HUDEP-2 (cell line): ENCODE measurements around the gene RNF144A.
"Not testable (repeated sequence)": the region's sequence is repeated elsewhere in the genome, so short reads cannot be mapped to it uniquely, and the experiment has no call there.

Experiments
- DNase-seq, 76 experiments: peaks; one replicate each; lab custom pipeline; 2025; ENCODE audit not compliant: unreplicated experiment in 76 of 76; lab: John Stamatoyannopoulos, UW

Gene RNF144A

GRCh38 chr2:6995391-6996097 lies 78.3 kb downstream of the RNF144A start:
- no peak for DNase-seq

- DNase-seq, result no peak
Measured at GRCh38 chr2:6999211-6999877, 82.1 kb downstream of the RNF144A start.

- DNase-seq, result not testable (repeated sequence)
Measured at GRCh38 chr2:7001395-7001794, 84.2 kb downstream of the RNF144A start.

- no peak for DNase-seq
Measured at GRCh38 chr2:7003895-7004294, 86.7 kb downstream of the RNF144A start.

- DNase-seq, result no peak
Measured at GRCh38 chr2:7004636-7005035, 87.4 kb downstream of the RNF144A start.

- no peak for DNase-seq
Measured at GRCh38 chr2:7007488-7007845, 90.3 kb downstream of the RNF144A start.

GRCh38 chr2:7007846-7008741 lies 90.9 kb downstream of the RNF144A start:
- DNase-seq, result peak in 72 of 76 experiments; percentile 10 to 90 (median 78)

GRCh38 chr2:7009207-7009911 lies 92.1 kb downstream of the RNF144A start:
- no peak for DNase-seq

GRCh38 chr2:7010391-7011054 lies 93.3 kb downstream of the RNF144A start:
- no peak for DNase-seq

- DNase-seq, result no peak
Measured at GRCh38 chr2:7011356-7012083, 94.3 kb downstream of the RNF144A start.

- DNase-seq, result no peak
Measured at GRCh38 chr2:7012141-7012764, 95.0 kb downstream of the RNF144A start.

GRCh38 chr2:7013471-7014160 lies 96.4 kb downstream of the RNF144A start:
- no peak for DNase-seq

- DNase-seq, result peak in 53 of 76 experiments; percentile 3 to 78 (median 30)
Measured at GRCh38 chr2:7014174-7014640, 97.0 kb downstream of the RNF144A start.

GRCh38 chr2:7015007-7015950 lies 98.1 kb downstream of the RNF144A start:
- DNase-seq, result no peak

GRCh38 chr2:7016148-7016547 lies 98.9 kb downstream of the RNF144A start:
- DNase-seq, result no peak

GRCh38 chr2:7016601-7017211 lies 99.5 kb downstream of the RNF144A start:
- DNase-seq, result no peak
